ES-I3 (cell line): ENCODE data around the gene ADGRG6.

Source experiments
- H3K36me3 ChIP-seq: 2 replicates; pipeline ENCODE4 v1.6.1; 2013; ENCODE audit warnings: mild to moderate bottlenecking, low read length, control low read depth, moderate library complexity; ENCODE audit not compliant: insufficient read depth
- H3K4me1 ChIP-seq: 2 replicates; pipeline ENCODE4 v1.6.1; 2013; ENCODE audit warnings: mild to moderate bottlenecking, control low read depth, low read length; ENCODE audit not compliant: insufficient read depth
- H3K9ac ChIP-seq: 2 replicates; pipeline ENCODE4 v1.6.1; 2013; ENCODE audit warnings: low read depth, mild to moderate bottlenecking, low read length, moderate library complexity
- H3K9me3 ChIP-seq: 2 replicates; pipeline ENCODE4 v1.6.1; 2013; ENCODE audit warnings: mild to moderate bottlenecking, low read length, moderate library complexity; ENCODE audit not compliant: control insufficient read depth, insufficient read depth

Gene ADGRG6

GRCh38 chr6:142297996-142298753, 3.6 kb upstream of the ADGRG6 start:
- no peak overlapping the region for H3K9ac ChIP-seq
- no peaks in the 10 kb centered on the region for H3K4me1 ChIP-seq
- no peaks in the 10 kb centered on the region for H3K9me3 ChIP-seq
- H3K36me3 ChIP-seq: no peaks in the 10 kb centered on the region

- Histone ChIP-seq H3K4me1 (no peaks in the 10 kb centered on the region), H3K36me3 (no peaks in the 10 kb centered on the region), H3K9ac (no peak overlapping the region), H3K9me3 (no peaks in the 10 kb centered on the region)
These were observed 1.5 kb upstream of the ADGRG6 start for GRCh38 chr6:142300302-142300701.

GRCh38 chr6:142300758-142301650, 803 bp upstream of the ADGRG6 start:
- H3K36me3 ChIP-seq: no peaks in the 10 kb centered on the region
- H3K9ac ChIP-seq: peak overlapping the region; percentile 76
- H3K9me3 ChIP-seq: no peaks in the 10 kb centered on the region
- no peaks in the 10 kb centered on the region for H3K4me1 ChIP-seq

- Histone ChIP-seq H3K36me3 (no peaks in the 10 kb centered on the region), H3K4me1 (no peaks in the 10 kb centered on the region), H3K9ac (peak overlapping the region; percentile 76), H3K9me3 (no peaks in the 10 kb centered on the region)
These were observed 791 bp downstream of the ADGRG6 start for GRCh38 chr6:142302421-142303175.

- Histone ChIP-seq H3K9me3 (no peaks in the 10 kb centered on the region), H3K36me3 (no peaks in the 10 kb centered on the region), H3K9ac (peak overlapping the region; percentile 76; the same call in 1 of the 2 replicates), H3K4me1 (no peaks in the 10 kb centered on the region)
These were observed 1.3 kb downstream of the ADGRG6 start for GRCh38 chr6:142303176-142303533.

- Histone ChIP-seq H3K36me3 (no peaks in the 10 kb centered on the region), H3K9ac (no peak overlapping the region), H3K4me1 (no peaks in the 10 kb centered on the region), H3K9me3 (no peaks in the 10 kb centered on the region)
These were observed 2.4 kb downstream of the ADGRG6 start for GRCh38 chr6:142304241-142304640.

GRCh38 chr6:142306736-142307135, 4.9 kb downstream of the ADGRG6 start:
- no peaks in the 10 kb centered on the region for H3K36me3 ChIP-seq
- no peaks in the 10 kb centered on the region for H3K9me3 ChIP-seq
- no peak overlapping the region for H3K9ac ChIP-seq
- no peaks in the 10 kb centered on the region for H3K4me1 ChIP-seq

- H3K4me1 ChIP-seq: no peaks in the 10 kb centered on the region
- no peaks in the 10 kb centered on the region for H3K9me3 ChIP-seq
- no peaks in the 10 kb centered on the region for H3K36me3 ChIP-seq
- no peak overlapping the region for H3K9ac ChIP-seq
These were observed 6.3 kb downstream of the ADGRG6 start for GRCh38 chr6:142307963-142308748.

- Histone ChIP-seq H3K9me3 (no peaks in the 10 kb centered on the region), H3K4me1 (no peaks in the 10 kb centered on the region), H3K9ac (no peak overlapping the region), H3K36me3 (no peaks in the 10 kb centered on the region)
These were observed 7.6 kb downstream of the ADGRG6 start for GRCh38 chr6:142309426-142309825.

GRCh38 chr6:142313284-142313683, 11.5 kb downstream of the ADGRG6 start:
- Histone ChIP-seq H3K9me3 (no peaks in the 10 kb centered on the region), H3K36me3 (no peaks in the 10 kb centered on the region), H3K9ac (no peak overlapping the region), H3K4me1 (no peaks in the 10 kb centered on the region)

- Histone ChIP-seq H3K9me3 (no peaks in the 10 kb centered on the region), H3K9ac (no peak overlapping the region), H3K4me1 (no peaks in the 10 kb centered on the region; the same call in 1 of the 2 replicates), H3K36me3 (no peaks in the 10 kb centered on the region)
These were observed 15.1 kb downstream of the ADGRG6 start for GRCh38 chr6:142316791-142317368.

- Histone ChIP-seq H3K9ac (no peak overlapping the region), H3K9me3 (no peaks in the 10 kb centered on the region), H3K4me1 (peaks cover 5% of the 10 kb centered on the region; the same call in 1 of the 2 replicates), H3K36me3 (no peaks in the 10 kb centered on the region)
These were observed 16.9 kb downstream of the ADGRG6 start for GRCh38 chr6:142318714-142319113.

GRCh38 chr6:142320366-142320765, 18.6 kb downstream of the ADGRG6 start:
- Histone ChIP-seq H3K9ac (no peak overlapping the region), H3K9me3 (no peaks in the 10 kb centered on the region), H3K4me1 (peaks cover 11% of the 10 kb centered on the region; the same call in 1 of the 2 replicates), H3K36me3 (no peaks in the 10 kb centered on the region)
